B cell (primary cell): Measurements from ENCODE around the gene TRMT6. TPM values are rescaled to one million over a fixed set of nuclear protein-coding genes. Genes with fewer than 3 reads are reported as not detected.

ENCODE experiments used
- ATAC-seq: fragments of 200-7000 bp; cut with Tn5 transposase; one replicate; pipeline ENCODE4 v1.10.0; 2021; ENCODE audit warnings: low read depth, mild to moderate bottlenecking, moderate number of reproducible peaks, moderate library complexity
- CTCF ChIA-PET: fragments of 350-600 bp; sonication (Branson Sonifier 250); formaldehyde crosslinking; loops from one replicate; lab custom pipeline; 2021; ENCODE audit warnings: antibody characterized with exemption, inconsistent platforms; lab: Charles Lee
- POLR2A ChIA-PET: fragments of 350-600 bp; sonication (Branson Sonifier 250); formaldehyde crosslinking; loops from one replicate; lab custom pipeline; 2021; ENCODE audit warnings: antibody characterized with exemption; lab: Charles Lee
- DNase-seq: peaks from one replicate; pipeline ENCODE4 v3.0.0; 2013
- H2AFZ ChIP-seq: 2 replicates; pipeline ENCODE4 v1.6.1; 2012; ENCODE audit warnings: mild to moderate bottlenecking, low read depth, low read length; ENCODE audit not compliant: insufficient read depth, poor library complexity, severe bottlenecking
- H3K27ac ChIP-seq, 2 donors: 1 replicate in 1 of 2; 2 replicates in 1 of 2; pipeline ENCODE4 v1.5.1; 2012 to 2013; ENCODE audit warnings: low read length in 2 of 2, mild to moderate bottlenecking in 2 of 2, moderate library complexity in 1 of 2
- H3K27me3 ChIP-seq, 4 experiments: fragments of 200-600 bp in 1 of 4; sonication (generic) in 1 of 4; replicated peaks in 1 of 4; 1 replicate in 2 of 4; 2 replicates in 2 of 4; pipeline versions ENCODE4 v1.6.1 to v1.7.0; 2013 to 2016; ENCODE audit warnings: low read length in 3 of 4, mild to moderate bottlenecking in 2 of 4, mixed read lengths in 1 of 4, moderate library complexity in 1 of 4; ENCODE audit not compliant: insufficient read depth in 4 of 4, control insufficient read depth in 3 of 4; ENCODE audit errors: control extremely low read depth in 1 of 4
- H3K36me3 ChIP-seq, 2 experiments: replicated peaks in 1 of 2; 1 replicate in 1 of 2; 2 replicates in 1 of 2; pipeline versions ENCODE4 v1.6.1 to v1.7.1; 2013; ENCODE audit warnings: low read length in 1 of 2; ENCODE audit not compliant: insufficient read depth in 2 of 2, control insufficient read depth in 1 of 2; ENCODE audit errors: control extremely low read depth in 1 of 2, extremely low read depth in 1 of 2
- H3K4me1 ChIP-seq, 2 donors: fragments of 200-600 bp in 1 of 2; sonication (generic) in 1 of 2; 1 replicate in 1 of 2; 2 replicates in 1 of 2; pipeline versions ENCODE4 v1.5.1 to v1.6.1; 2013 to 2017; ENCODE audit warnings: low read length in 2 of 2; ENCODE audit not compliant: control insufficient read depth in 2 of 2, insufficient read depth in 2 of 2
- H3K4me2 ChIP-seq: replicated peaks from 2 replicates; pipeline ENCODE3; 2012; ENCODE audit warnings: mild to moderate bottlenecking, low read depth, low read length; ENCODE audit not compliant: poor library complexity, severe bottlenecking
- H3K4me3 ChIP-seq, 5 experiments: fragments of 200-600 bp in 1 of 5; sonication (generic) in 1 of 5; 1 replicate in 3 of 5; 2 replicates in 2 of 5; pipeline versions ENCODE4 v1.5.1 to v1.7.0; 2011 to 2016; ENCODE audit warnings: low read length in 4 of 5, mild to moderate bottlenecking in 4 of 5, low read depth in 2 of 5, control low read depth in 1 of 5, moderate library complexity in 1 of 5; ENCODE audit not compliant: insufficient read depth in 1 of 5; ENCODE audit errors: control extremely low read depth in 1 of 5, extremely low read depth in 1 of 5
- H3K79me2 ChIP-seq: fragments of 200-600 bp; sonication (generic); one replicate; pipeline ENCODE4 v1.6.0; 2016; ENCODE audit warnings: low read length; ENCODE audit not compliant: control insufficient read depth, insufficient read depth
- H3K9ac ChIP-seq: fragments of 200-600 bp; sonication (generic); 2 replicates; pipeline ENCODE4 v1.6.1; 2017; ENCODE audit warnings: mild to moderate bottlenecking, low read length, moderate library complexity
- H3K9me3 ChIP-seq, 3 donors: one replicate each; pipeline versions ENCODE4 v1.6.1 to v1.7.1; 2013; ENCODE audit warnings: low read length in 2 of 3; ENCODE audit not compliant: control insufficient read depth in 2 of 3, insufficient read depth in 1 of 3; ENCODE audit errors: control extremely low read depth in 1 of 3
- H4K20me1 ChIP-seq: 2 replicates; pipeline ENCODE4 v1.6.0; 2012; ENCODE audit warnings: mild to moderate bottlenecking, low read length; ENCODE audit not compliant: insufficient read depth, control insufficient read depth, poor library complexity, severe bottlenecking
- H3K27ac Mint-ChIP-seq: one replicate; pipeline ENCODE4 v1.8.0; 2021; ENCODE audit warnings: mixed read lengths
- H3K27me3 Mint-ChIP-seq: one replicate; pipeline ENCODE4 v1.8.0; 2021; ENCODE audit warnings: mixed read lengths
- H3K4me1 Mint-ChIP-seq: one replicate; pipeline ENCODE4 v1.8.0; 2021; ENCODE audit warnings: mixed read lengths
- H3K4me3 Mint-ChIP-seq: one replicate; pipeline ENCODE4 v1.8.0; 2021; ENCODE audit warnings: mixed read lengths
- H3K9me3 Mint-ChIP-seq: one replicate; pipeline ENCODE4 v1.8.0; 2022; ENCODE audit warnings: mixed read lengths; ENCODE audit not compliant: insufficient read depth
- CTCF ChIP-seq: fragments of 200-600 bp; IDR thresholded peaks from one replicate; pipeline ENCODE4 v1.8.0; 2022; ENCODE audit warnings: antibody characterized with exemption, mild to moderate bottlenecking
- EZH2 ChIP-seq: IDR thresholded peaks from 2 replicates; pipeline ENCODE4 v1.6.1; 2012; ENCODE audit warnings: borderline replicate concordance, low read depth, mild to moderate bottlenecking, moderate library complexity, low read length; ENCODE audit not compliant: insufficient read depth, poor library complexity, severe bottlenecking
- WGBS: methylation state at CpG from one replicate; pipeline ENCODE4 v1.1.5; 2013; ENCODE audit warnings: missing lambda C conversion rate; ENCODE audit not compliant: insufficient coverage; 5-methylcytosine and 5-hydroxymethylcytosine counted together
- intact Hi-C: fragments of 100-400 bp; cut with micrococcal nuclease; formaldehyde crosslinking; loops from one replicate; pipeline ENCODE4 v1.10.0; 2022
- polyA plus RNA-seq: library from polyadenylated mRNA; depleted of rRNA; stranded (reverse); fragments of >200 nt; gene quantifications from 2 replicates; pipeline ENCODE4 v1.2.3, GENCODE V29; 2012
- total RNA-seq, 2 donors: library from RNA; stranded (reverse); fragments of 120-200 nt in 1 of 2; gene quantifications; 1 replicate in 1 of 2; 2 replicates in 1 of 2; pipeline versions ENCODE4 v1.2.3 to v1.2.4, GENCODE V29; 2013 to 2022

Gene TRMT6
- total and polyA plus RNA-seq, 2 donors (not counting 1 experiment from before 2014, with no cell fraction given), result 5.7 to 18.2 TPM

- Histone ChIP-seq H2AFZ (no peak overlapping the region), H3K27me3 (no peaks in the 10 kb centered on the region), H3K36me3 (peaks cover 0 to 21% of the 10 kb centered on the region in 2 experiments), H3K4me2 (no peak overlapping the region), H3K9ac (no peak overlapping the region), H3K79me2 (no peaks in the 10 kb centered on the region), H3K4me1 (no peaks in the 10 kb centered on the region), H4K20me1 (no peaks in the 10 kb centered on the region), H3K9me3 (no peaks in the 10 kb centered on the region), H3K27ac (no peak overlapping the region), H3K4me3 (no peak overlapping the region)
- DNase-seq, result no peak
- H3K4me1 Mint-ChIP-seq, result no peaks in the 10 kb centered on the region
- H3K4me3 Mint-ChIP-seq, result no peak overlapping the region
- WGBS, result no CpG with 5 or more reads among the region's 2 CpGs
- POLR2A ChIA-PET, result no interaction called here
- H3K27ac Mint-ChIP-seq, result no peak overlapping the region
- no peaks in the 10 kb centered on the region for H3K9me3 Mint-ChIP-seq
- H3K27me3 Mint-ChIP-seq, result no peaks in the 10 kb centered on the region
- TF ChIP-seq EZH2 (no peak), CTCF (no peak)
- no peak for ATAC-seq
- intact Hi-C loops, result no loop called here
- CTCF ChIA-PET, result no interaction called here
Measured at GRCh38 chr20:5973172-5973571, 22.8 kb upstream of the TRMT6 start.

- no peak overlapping the region for H2AFZ ChIP-seq
- CTCF ChIA-PET, result no interaction called here
- DNase-seq (no peak), ATAC-seq (no peak)
- no peak overlapping the region for H3K4me3 ChIP-seq
- H3K27me3 ChIP-seq, result no peaks in the 10 kb centered on the region
- H3K79me2 ChIP-seq, result no peaks in the 10 kb centered on the region
- Mint-ChIP-seq H3K4me1 (no peaks in the 10 kb centered on the region), H3K27me3 (no peaks in the 10 kb centered on the region), H3K27ac (no peak overlapping the region), H3K4me3 (no peak overlapping the region), H3K9me3 (no peaks in the 10 kb centered on the region)
- peaks cover 8 to 21% of the 10 kb centered on the region in 2 experiments for H3K36me3 ChIP-seq
- no peak overlapping the region for H3K4me2 ChIP-seq
- H3K27ac ChIP-seq, result no peak overlapping the region
- H4K20me1 ChIP-seq, result no peaks in the 10 kb centered on the region
- intact Hi-C loops, result no loop called here
- no peaks in the 10 kb centered on the region for H3K9me3 ChIP-seq
- no peak overlapping the region for H3K9ac ChIP-seq
- H3K4me1 ChIP-seq, result no peaks in the 10 kb centered on the region
- TF ChIP-seq EZH2 (no peak), CTCF (no peak)
- POLR2A ChIA-PET, result no interaction called here
Measured at GRCh38 chr20:5971203-5971602, 20.9 kb upstream of the TRMT6 start.
